22Rv1 (cell line): Measurements from ENCODE around the gene MAN2A1.

Source experiments
- CTCF ChIP-seq: fragments of 450-650 bp; IDR thresholded peaks from 2 replicates; pipeline ENCODE4 v1.5.1; 2017; ENCODE audit warnings: mild to moderate bottlenecking
- ZFX ChIP-seq: fragments of 450-650 bp; IDR thresholded peaks from 2 replicates; pipeline ENCODE4 v1.6.1; 2017; ENCODE audit warnings: antibody characterized with exemption, borderline replicate concordance

GRCh38 chr5:109723606-109724005 is 33.9 kb downstream of the MAN2A1 start:
- TF ChIP-seq CTCF (no peak), ZFX (no peak)
